A549 treated with CORT108297 at 1 μM for 4 hours (cell line): ENCODE results near the gene CASP1. TPM values are rescaled to one million over a fixed set of nuclear protein-coding genes. Genes with fewer than 3 reads are reported as not detected.

Experiments used
- total RNA-seq: library from RNA; stranded (reverse); fragments of 200-300 nt; extraction: Qiagen RNA extraction; gene quantifications from 5 replicates; pipeline ENCODE4 v1.2.3, GENCODE V29; 2022

CASP1 gene
- total RNA-seq: 0.13 to 0.52 TPM (median 0.32 TPM) in 4 of 5 replicates, not detected in the other

GRCh38 chr11:105034813-105035620, at the start of gene CASP1:
Gene CASP1, minus strand, starts transcription at chr11:105035144. Its CDS starts 31 bp downstream, at chr11:105035113.

DNA sequence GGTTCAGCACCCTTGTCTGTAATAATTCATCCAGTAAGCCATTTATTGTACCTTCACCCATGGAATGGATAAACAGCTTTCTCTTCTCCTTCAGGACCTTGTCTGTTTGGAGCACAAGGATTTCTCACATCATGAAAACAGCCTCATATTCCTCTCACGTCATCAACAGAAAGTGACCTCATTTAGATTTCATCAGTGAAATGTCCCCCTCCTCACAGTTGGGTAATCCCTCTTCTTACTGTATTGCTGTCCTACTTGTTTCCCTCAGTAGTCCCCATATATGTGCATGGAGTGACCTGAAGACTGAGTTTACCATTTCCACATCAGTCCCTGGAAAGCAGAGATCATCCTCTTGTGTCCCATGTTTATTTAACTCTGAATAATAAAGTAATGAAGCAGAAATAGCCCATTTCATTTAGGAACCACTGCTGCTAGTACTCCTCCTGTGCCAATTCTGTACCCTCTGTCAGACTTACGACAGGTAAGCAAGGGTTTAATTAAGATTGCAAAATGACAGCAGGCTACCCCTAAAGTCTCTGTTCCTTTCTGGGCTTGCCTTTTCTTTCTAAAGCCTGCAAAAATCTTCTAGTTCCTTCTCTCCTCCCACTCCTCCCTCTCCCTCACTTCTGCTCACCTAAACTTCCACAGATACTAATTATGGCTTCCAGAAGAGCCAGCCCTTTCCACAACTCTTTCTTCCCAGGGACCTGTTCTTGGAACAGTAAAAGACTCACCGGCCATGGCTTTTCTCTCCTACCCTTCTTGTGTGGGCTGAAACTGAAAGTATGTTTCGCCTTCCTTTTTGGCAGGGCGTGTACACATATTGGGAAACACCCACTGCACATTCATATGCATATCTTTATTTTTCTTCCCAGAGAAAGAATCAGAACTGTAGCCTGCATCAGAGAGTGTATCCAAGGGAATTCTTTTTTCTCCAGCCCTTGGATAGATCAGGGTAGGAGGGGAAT, 9.9 kb upstream of the CASP1 start, which contains the start of gene CARD16:
TSS of gene CARD16 (minus strand) at position 779 of the 968 bp plus-strand sequence. CDS start at position 741, 38 bp downstream.

DNA sequence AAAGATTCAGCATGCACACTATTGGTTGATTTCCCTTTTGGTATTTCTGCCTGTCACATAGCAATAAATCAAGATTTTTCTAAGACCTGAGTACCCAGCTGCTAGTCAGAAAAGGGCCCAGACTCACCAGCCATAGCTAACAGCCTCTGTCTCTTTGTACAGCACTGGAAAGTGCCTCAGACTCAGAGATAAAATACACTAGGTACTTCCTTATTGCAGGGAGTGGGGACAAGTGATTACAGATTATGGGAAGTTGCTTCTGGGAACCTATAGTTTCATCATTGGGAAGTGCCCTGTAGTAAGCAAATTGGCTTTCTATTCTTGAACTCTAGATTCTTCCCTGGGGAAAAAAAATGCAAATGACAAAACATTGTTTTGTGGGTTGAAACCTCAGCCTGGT, 11.9 kb downstream of the CASP1 start, which contains the start of gene CASP5:
TSS of gene CASP5 (minus strand) at position 166 of the 400 bp plus-strand sequence. CDS start at position 134, 32 bp downstream.

Other genes starting within 250 kb of the CASP1 start
- not detected in 5 replicates for gene CASP12, start 136.7 kb downstream of the CASP1 start, total RNA-seq
- 4.1 to 7.9 TPM (median 5.0 TPM) in 5 replicates for gene CASP4, start 66.6 kb downstream of the CASP1 start, total RNA-seq
- gene CASP5, start 12.0 kb downstream of the CASP1 start, total RNA-seq: not detected in 5 replicates
- gene CARD16, start 10.2 kb upstream of the CASP1 start, total RNA-seq: 0.23 to 0.37 TPM in 2 of 5 replicates, not detected in the others
- not detected in 5 replicates for gene CARD18, start 104.6 kb upstream of the CASP1 start, total RNA-seq